ENCODE results near the gene SERPINB10.

SERPINB10 gene

GRCh38 chr18:63951302-63951705 is 43.5 kb downstream of the SERPINB10 start:
- no peak for DNase-seq

- no peak for DNase-seq
Measured at GRCh38 chr18:63953811-63954210, 46.1 kb downstream of the SERPINB10 start.

- DNase-seq = no peak
Measured at GRCh38 chr18:63956755-63957154, 49.0 kb downstream of the SERPINB10 start.

GRCh38 chr18:63960891-63961290 is 53.1 kb downstream of the SERPINB10 start:
- DNase-seq = no peak

GRCh38 chr18:63961435-63961980 is 53.8 kb downstream of the SERPINB10 start:
- DNase-seq = no peak

- no peak for DNase-seq
Measured at GRCh38 chr18:63962137-63962536, 54.4 kb downstream of the SERPINB10 start.

- DNase-seq = peak; percentile 53
Measured at GRCh38 chr18:63963615-63964256, 56.0 kb downstream of the SERPINB10 start.

GRCh38 chr18:63964908-63965307 is 57.1 kb downstream of the SERPINB10 start:
- no peak for DNase-seq

- DNase-seq = no peak
Measured at GRCh38 chr18:63965716-63966330, 58.1 kb downstream of the SERPINB10 start.

GRCh38 chr18:63969942-63970808 is 62.4 kb downstream of the SERPINB10 start, which contains the start of gene SERPINB8:
SERPINB8 (plus strand) TSS chr18:63970081; CDS start chr18:63978309, 8,228 bp downstream.
- peak; percentile 93 for DNase-seq

GRCh38 chr18:63970809-63971205 is 63.0 kb downstream of the SERPINB10 start:
- no peak for DNase-seq

- DNase-seq = no peak
Measured at GRCh38 chr18:63971320-63972001, 63.7 kb downstream of the SERPINB10 start.

GRCh38 chr18:63972002-63972376 is 64.2 kb downstream of the SERPINB10 start:
- DNase-seq = no peak

- DNase-seq = no peak
Measured at GRCh38 chr18:63974991-63975390, 67.2 kb downstream of the SERPINB10 start.

- no peak for DNase-seq
Measured at GRCh38 chr18:63975628-63976027, 67.9 kb downstream of the SERPINB10 start.

- DNase-seq = no peak
Measured at GRCh38 chr18:63977040-63977439, 69.3 kb downstream of the SERPINB10 start.

GRCh38 chr18:63979409-63979920 is 71.7 kb downstream of the SERPINB10 start:
- DNase-seq = peak; percentile 38

- no peak for DNase-seq
Measured at GRCh38 chr18:63980027-63980426, 72.3 kb downstream of the SERPINB10 start.

- DNase-seq = no peak
Measured at GRCh38 chr18:63980896-63981460, 73.2 kb downstream of the SERPINB10 start.

- DNase-seq = no peak
Measured at GRCh38 chr18:63981719-63982118, 74.0 kb downstream of the SERPINB10 start.

- no peak for DNase-seq
Measured at GRCh38 chr18:63982361-63982760, 74.6 kb downstream of the SERPINB10 start.
